ENCODE results near the gene SLX4IP.

DNA sequence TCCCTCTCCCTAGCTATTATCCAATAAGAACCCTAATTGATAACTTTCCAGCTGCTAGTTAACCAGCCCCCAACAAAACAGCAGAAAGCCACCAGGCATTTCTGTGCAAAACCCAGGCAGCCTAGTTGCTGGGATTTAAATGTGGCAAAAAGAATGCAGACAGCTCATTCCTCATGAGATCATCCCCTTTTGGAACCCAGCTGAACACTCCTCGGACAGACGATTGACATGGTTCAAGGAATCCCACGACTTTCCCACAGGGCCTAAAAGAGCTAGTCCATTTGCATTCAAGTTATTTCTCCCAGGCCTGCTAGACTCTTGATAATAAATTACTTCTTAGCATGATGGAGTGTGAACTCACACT, 214.7 kb downstream of the SLX4IP start:
- TF ChIP-seq CTCF (tag by site-specific recombination; IDR thresholded peaks at IDR 0.05) (no peak), ELK4 (IDR thresholded peaks at IDR 0.05; ENCODE audit: borderline replicate concordance, low read depth, low read length) (no peak)

All from HEK293 (cell line).